ENCODE data around the gene FGD2. TPM values are rescaled to one million over a fixed set of nuclear protein-coding genes. Genes with fewer than 3 reads are reported as not detected.
A peak's percentile ranks its signal among the peaks of the same experiment; 100 is the strongest.

The FGD2 gene
- total RNA-seq, 1 donor from 2014 or later, result 435 TPM

DNA sequence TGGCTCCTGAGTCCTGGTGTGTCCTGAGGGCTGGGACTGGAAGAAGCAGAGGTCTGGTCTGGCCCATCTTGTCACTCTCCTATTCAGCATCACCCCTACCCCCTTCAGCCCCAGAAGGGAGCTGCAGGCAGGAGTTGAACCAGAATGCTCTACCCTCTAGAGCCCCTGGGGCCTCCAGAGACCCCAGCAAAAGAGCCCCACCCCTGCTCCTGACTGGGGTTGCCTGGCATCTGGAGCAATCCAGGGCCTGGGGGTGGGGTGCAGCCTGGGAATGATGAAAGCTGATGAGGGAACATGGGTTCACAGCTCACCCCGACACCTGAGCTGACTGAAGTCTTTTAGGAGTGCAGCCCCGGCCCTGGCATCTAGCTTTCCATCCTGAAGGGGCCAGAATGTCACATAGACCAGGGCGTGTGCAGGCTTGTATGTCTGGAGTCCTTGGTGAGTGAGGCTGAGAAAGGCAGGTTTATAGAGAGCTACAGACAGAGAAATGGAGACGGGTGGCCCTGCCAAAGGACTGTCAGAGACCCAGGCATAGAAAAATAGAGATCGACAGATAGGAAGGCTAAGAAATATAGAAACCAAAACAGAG lies 12.2 kb downstream of the FGD2 start:
- DNase-seq (no peak), ATAC-seq (ENCODE audit: low read depth) (no peak)
- Mint-ChIP-seq H3K4me1 (peaks cover 31% of the 10 kb centered on the region), H3K27me3 (no peaks in the 10 kb centered on the region), H3K27ac (peak overlapping the region; percentile 73), H3K36me3 (ENCODE audit: low read depth) (peaks cover 91% of the 10 kb centered on the region), H3K9me3 (no peaks in the 10 kb centered on the region), H3K4me3 (no peak overlapping the region)
- CTCF ChIA-PET, result interaction anchor here (0.7 to 10.6 kb wide), 42 partner anchors 8 to 402 kb away, joined by 3 to 185 read pairs (median 6); partner anchors contain the start of genes C6orf89, FGD2, MTCH1 and PI16
- intact Hi-C loops (cut with micrococcal nuclease), result loop anchor here (1.0 kb wide), 8 partner anchors 10 to 251 kb away; partner anchors contain the start of gene C6orf89
- POLR2A ChIA-PET, result interaction anchor here (0.5 to 24.7 kb wide), 18 partner anchors 12 to 259 kb away, joined by 3 to 519 read pairs (median 9); partner anchors contain the start of genes C6orf89, FGD2, MTCH1 and PIM1
- TF ChIP-seq, protein P1, sequence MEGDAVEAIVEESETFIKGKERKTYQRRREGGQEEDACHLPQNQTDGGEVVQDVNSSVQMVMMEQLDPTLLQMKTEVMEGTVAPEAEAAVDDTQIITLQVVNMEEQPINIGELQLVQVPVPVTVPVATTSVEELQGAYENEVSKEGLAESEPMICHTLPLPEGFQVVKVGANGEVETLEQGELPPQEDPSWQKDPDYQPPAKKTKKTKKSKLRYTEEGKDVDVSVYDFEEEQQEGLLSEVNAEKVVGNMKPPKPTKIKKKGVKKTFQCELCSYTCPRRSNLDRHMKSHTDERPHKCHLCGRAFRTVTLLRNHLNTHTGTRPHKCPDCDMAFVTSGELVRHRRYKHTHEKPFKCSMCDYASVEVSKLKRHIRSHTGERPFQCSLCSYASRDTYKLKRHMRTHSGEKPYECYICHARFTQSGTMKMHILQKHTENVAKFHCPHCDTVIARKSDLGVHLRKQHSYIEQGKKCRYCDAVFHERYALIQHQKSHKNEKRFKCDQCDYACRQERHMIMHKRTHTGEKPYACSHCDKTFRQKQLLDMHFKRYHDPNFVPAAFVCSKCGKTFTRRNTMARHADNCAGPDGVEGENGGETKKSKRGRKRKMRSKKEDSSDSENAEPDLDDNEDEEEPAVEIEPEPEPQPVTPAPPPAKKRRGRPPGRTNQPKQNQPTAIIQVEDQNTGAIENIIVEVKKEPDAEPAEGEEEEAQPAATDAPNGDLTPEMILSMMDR (IDR thresholded peaks at IDR 0.05), result no peak

DNA sequence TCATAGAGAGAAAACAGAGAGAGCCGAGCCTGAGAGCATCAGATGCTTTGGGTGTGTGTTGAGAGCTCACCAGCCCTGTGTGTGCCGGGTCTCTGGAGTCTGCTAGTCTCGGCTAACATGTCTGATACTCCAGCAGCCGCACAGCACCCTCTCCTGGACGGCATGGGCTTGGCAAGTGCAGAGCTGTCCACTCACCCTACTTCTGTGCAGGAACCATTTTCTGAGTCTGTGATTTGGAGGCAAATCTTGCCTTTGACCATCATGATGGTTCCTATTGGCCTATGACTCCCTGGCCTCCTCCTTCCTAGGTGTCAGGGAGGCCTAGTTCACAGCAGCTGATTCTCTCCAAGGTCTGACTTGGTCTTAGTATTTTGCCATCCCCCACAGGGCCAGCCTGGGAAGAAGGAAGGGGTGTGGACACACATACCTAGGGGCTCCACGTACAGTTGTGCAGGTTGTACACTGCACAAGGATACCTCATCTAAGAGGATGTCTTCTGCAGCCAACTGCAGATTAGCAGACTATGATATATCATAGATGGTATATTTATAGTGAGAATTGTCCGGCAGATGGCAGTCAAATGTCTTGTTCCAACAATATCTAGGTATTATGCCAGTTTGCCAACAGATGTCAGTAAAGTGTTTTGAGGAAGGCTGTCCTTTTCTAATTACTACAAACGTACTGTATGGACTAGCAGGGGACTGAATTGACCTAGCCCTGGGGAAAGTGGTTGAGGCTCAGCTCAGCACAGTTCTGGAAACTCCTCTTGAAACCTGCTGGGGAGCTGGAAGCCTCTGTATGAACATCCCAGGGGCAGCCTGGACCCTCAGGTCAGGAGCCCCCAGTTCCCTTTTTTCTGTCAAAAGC lies 13.0 kb downstream of the FGD2 start:
- TF ChIP-seq, protein P1 (IDR thresholded peaks at IDR 0.05), result peak; percentile 83
- CTCF ChIA-PET, result interaction anchor here (0.7 to 10.6 kb wide), 46 partner anchors 9 to 403 kb away, joined by 3 to 185 read pairs (median 5); partner anchors contain the start of genes C6orf89, FGD2, MTCH1 and PI16
- Mint-ChIP-seq H3K27ac (peak overlapping the region; percentile 73), H3K9me3 (no peaks in the 10 kb centered on the region), H3K4me1 (peaks cover 31% of the 10 kb centered on the region), H3K36me3 (ENCODE audit: low read depth) (peaks cover 92% of the 10 kb centered on the region), H3K4me3 (no peak overlapping the region), H3K27me3 (no peaks in the 10 kb centered on the region)
- POLR2A ChIA-PET, result interaction anchor here (0.5 to 24.7 kb wide), 20 partner anchors 11 to 259 kb away, joined by 3 to 519 read pairs (median 9); partner anchors contain the start of genes C6orf89, FGD2, MTCH1 and PIM1
- ATAC-seq (ENCODE audit: low read depth) (peak; percentile 95), DNase-seq (peak; percentile 72)
- intact Hi-C loops (cut with micrococcal nuclease), result loop anchor here (1.0 kb wide), 8 partner anchors 11 to 252 kb away; partner anchors contain the start of gene C6orf89

DNA sequence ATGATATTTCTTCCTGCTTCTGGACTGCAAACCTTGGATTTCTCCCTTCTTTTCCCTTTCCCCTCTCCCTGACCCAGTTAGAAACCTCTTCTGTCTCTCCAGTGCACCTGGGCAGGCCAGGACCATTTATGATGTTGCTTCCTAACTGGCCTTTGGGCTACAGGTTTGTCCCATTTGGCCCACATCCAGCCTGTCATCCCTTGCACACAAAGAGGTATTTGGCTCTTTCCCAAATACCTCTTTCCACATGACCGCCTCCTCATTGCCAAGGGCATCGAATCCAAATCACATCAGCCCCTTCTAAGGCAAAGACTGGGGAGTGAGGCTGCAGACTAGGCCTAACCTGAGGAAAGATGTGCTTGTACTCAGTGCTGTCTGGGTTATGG lies 13.6 kb downstream of the FGD2 start:
- DNase-seq (no peak), ATAC-seq (ENCODE audit: low read depth) (no peak)
- ChIA-PET POLR2A (interaction anchor here (0.5 to 24.7 kb wide), 11 partner anchors 9 to 252 kb away, joined by 3 to 519 read pairs (median 6); partner anchors contain the start of genes FGD2, PIM1 and PPIL1), CTCF (interaction anchor here (0.7 to 10.6 kb wide), 22 partner anchors 10 to 258 kb away, joined by 3 to 185 read pairs (median 9); partner anchors contain the start of genes C6orf89, FGD2, MTCH1 and PIM1)
- Mint-ChIP-seq H3K4me3 (no peak overlapping the region), H3K36me3 (ENCODE audit: low read depth) (peaks cover 92% of the 10 kb centered on the region), H3K4me1 (peaks cover 31% of the 10 kb centered on the region), H3K27me3 (no peaks in the 10 kb centered on the region), H3K27ac (peak overlapping the region; percentile 73), H3K9me3 (no peaks in the 10 kb centered on the region)
- intact Hi-C loops (cut with micrococcal nuclease), result no loop called here
- TF ChIP-seq, protein P1 (IDR thresholded peaks at IDR 0.05), result no peak

DNA sequence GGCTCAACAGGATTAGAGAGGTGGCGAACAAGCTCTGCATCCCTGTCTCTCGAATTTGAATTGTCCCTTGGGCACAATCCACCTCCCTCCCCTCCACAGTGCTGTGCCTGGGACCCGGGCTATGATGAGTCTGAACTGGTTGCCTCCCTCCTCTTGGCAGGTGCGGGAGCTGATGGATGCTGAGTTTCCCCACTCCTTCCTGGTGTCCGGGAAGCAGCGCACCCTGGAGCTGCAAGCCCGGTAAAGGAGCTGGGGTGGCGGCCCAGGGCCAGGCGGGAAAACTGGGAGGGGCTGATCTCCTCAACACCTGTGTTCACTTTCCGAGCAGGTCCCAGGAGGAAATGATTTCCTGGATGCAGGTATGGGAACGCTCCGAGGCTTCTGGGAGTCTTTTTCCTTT lies 14.9 kb downstream of the FGD2 start:
- Mint-ChIP-seq H3K4me1 (peaks cover 38% of the 10 kb centered on the region), H3K27ac (no peak overlapping the region), H3K9me3 (no peaks in the 10 kb centered on the region), H3K36me3 (ENCODE audit: low read depth) (peaks cover 92% of the 10 kb centered on the region), H3K27me3 (no peaks in the 10 kb centered on the region), H3K4me3 (no peak overlapping the region)
- no peak for DNase-seq
- TF ChIP-seq, protein P1 (IDR thresholded peaks at IDR 0.05), result no peak
- intact Hi-C loops (cut with micrococcal nuclease), result no loop called here
- ATAC-seq (ENCODE audit: low read depth), result no peak
- POLR2A ChIA-PET, result interaction anchor here (0.6 to 24.7 kb wide), 11 partner anchors 9 to 262 kb away, joined by 3 to 519 read pairs (median 5); partner anchors contain the start of genes FGD2 and PIM1
- CTCF ChIA-PET, result interaction anchor here (0.6 to 10.6 kb wide), 6 partner anchors 31 to 255 kb away, joined by 3 to 185 read pairs (median 76); partner anchors contain the start of gene PIM1
